22Rv1 (cell line): ENCODE data around the gene BLTP3A.
"Not testable (repeated sequence)": the region's sequence is repeated elsewhere in the genome, so short reads cannot be mapped to it uniquely, and the experiment has no call there.

Experiments
- H3K27ac ChIP-seq: fragments of 450-650 bp; 2 replicates; pipeline ENCODE4 v1.5.1; 2017
- CTCF ChIP-seq: fragments of 450-650 bp; IDR thresholded peaks from 2 replicates; pipeline ENCODE4 v1.5.1; 2017; ENCODE audit warnings: mild to moderate bottlenecking
- ZFX ChIP-seq: fragments of 450-650 bp; IDR thresholded peaks from 2 replicates; pipeline ENCODE4 v1.6.1; 2017; ENCODE audit warnings: antibody characterized with exemption, borderline replicate concordance

The BLTP3A gene

GRCh38 chr6:34795836-34796425 lies 4.0 kb downstream of the BLTP3A start:
- no peak overlapping the region for H3K27ac ChIP-seq
- TF ChIP-seq CTCF (no peak), ZFX (no peak)

GRCh38 chr6:34798057-34798456 lies 6.2 kb downstream of the BLTP3A start:
- no peak for TF ChIP-seq CTCF
- TF ChIP-seq ZFX = no peak
- H3K27ac ChIP-seq = no peak overlapping the region

GRCh38 chr6:34799547-34799946 lies 7.7 kb downstream of the BLTP3A start:
- H3K27ac ChIP-seq = no peak overlapping the region

GRCh38 chr6:34804543-34804942 lies 12.7 kb downstream of the BLTP3A start:
- H3K27ac ChIP-seq = no peak overlapping the region

More at GRCh38 chr6:34799547-34799946, 7.7 kb downstream of the BLTP3A start:
- no peak for TF ChIP-seq ZFX
- TF ChIP-seq CTCF = no peak

GRCh38 chr6:34805074-34805473 lies 13.2 kb downstream of the BLTP3A start:
- H3K27ac ChIP-seq = not testable (repeated sequence)

More at GRCh38 chr6:34804543-34804942, 12.7 kb downstream of the BLTP3A start:
- TF ChIP-seq ZFX (no peak), CTCF (no peak)

- TF ChIP-seq ZFX (no peak), CTCF (no peak)
- no peak overlapping the region for H3K27ac ChIP-seq
These were observed 15.0 kb downstream of the BLTP3A start for GRCh38 chr6:34806738-34807453.

GRCh38 chr6:34808473-34808872 lies 16.6 kb downstream of the BLTP3A start:
- H3K27ac ChIP-seq = not testable (repeated sequence)

GRCh38 chr6:34809419-34809818 lies 17.5 kb downstream of the BLTP3A start:
- H3K27ac ChIP-seq = not testable (repeated sequence)
